ENCODE measurements around the gene DDR1.

The DDR1 gene

GRCh38 chr6:30945281-30945680, 61.0 kb downstream of the DDR1 start:
- Histone ChIP-seq H3K4me3 (ENCODE audit: low read depth in 1 of 2, low read length in 2 of 2) (no peak overlapping the region), H3K9me3 (ENCODE audit: control insufficient read depth in 1 of 2, low read length in 2 of 2) (no peaks in the 10 kb centered on the region), H3K27me3 (ENCODE audit: low read depth, low read length) (peaks cover 4% of the 10 kb centered on the region)

GRCh38 chr6:30947231-30947630, 62.9 kb downstream of the DDR1 start:
- Histone ChIP-seq H3K36me3 (ENCODE audit: control insufficient read depth in 1 of 2, insufficient read depth in 2 of 2, low read length in 2 of 2) (no peaks in the 10 kb centered on the region), H3K27ac (ENCODE audit: low read length) (no peak overlapping the region), H3K4me3 (ENCODE audit: low read depth in 1 of 2, low read length in 2 of 2) (no peak overlapping the region), H3K27me3 (ENCODE audit: low read depth, low read length) (peaks cover 4% of the 10 kb centered on the region), H3K4me1 (ENCODE audit: control insufficient read depth in 1 of 2, insufficient read depth in 2 of 2, low read length in 2 of 2) (peaks cover 0 to 8% of the 10 kb centered on the region in 2 donors), H3K9me3 (ENCODE audit: control insufficient read depth in 1 of 2, low read length in 2 of 2) (no peaks in the 10 kb centered on the region)

More at GRCh38 chr6:30945281-30945680, 61.0 kb downstream of the DDR1 start:
- no peak overlapping the region for H3K27ac ChIP-seq (ENCODE audit: low read length)
- no peaks in the 10 kb centered on the region for H3K36me3 ChIP-seq (ENCODE audit: control insufficient read depth in 1 of 2, insufficient read depth in 2 of 2, low read length in 2 of 2)
- H3K4me1 ChIP-seq (ENCODE audit: control insufficient read depth in 1 of 2, insufficient read depth in 2 of 2, low read length in 2 of 2): peaks cover 0 to 8% of the 10 kb centered on the region in 2 donors

- Histone ChIP-seq H3K4me1 (ENCODE audit: control insufficient read depth in 1 of 2, insufficient read depth in 2 of 2, low read length in 2 of 2) (no peaks in the 10 kb centered on the region), H3K9me3 (ENCODE audit: control insufficient read depth in 1 of 2, low read length in 2 of 2) (no peaks in the 10 kb centered on the region), H3K36me3 (ENCODE audit: control insufficient read depth in 1 of 2, insufficient read depth in 2 of 2, low read length in 2 of 2) (no peaks in the 10 kb centered on the region), H3K27me3 (ENCODE audit: low read depth, low read length) (no peaks in the 10 kb centered on the region), H3K27ac (ENCODE audit: low read length) (no peak overlapping the region), H3K4me3 (ENCODE audit: low read depth in 1 of 2, low read length in 2 of 2) (no peak overlapping the region)
Observed at GRCh38 chr6:30948811-30949210, 64.5 kb downstream of the DDR1 start.

Measured in muscle layer of duodenum (tissue), 2 donors.